Amniotic stem cell (primary cell): Measurements from ENCODE around the gene MBD3L4.
A peak's percentile ranks its signal among the peaks of the same experiment; 100 is the strongest.
"Not testable (repeated sequence)": the region's sequence is repeated elsewhere in the genome, so short reads cannot be mapped to it uniquely, and the experiment has no call there.

Experiments
- DNase-seq: peaks from one replicate; lab custom pipeline; 2025; lab: John Stamatoyannopoulos, UW

Gene MBD3L4

GRCh38 chr19:7040079-7040478 lies at the start of gene MBD3L4:
MBD3L4 (minus strand) TSS chr19:7040179; CDS start chr19:7040144, 35 bp downstream.
- DNase-seq = not testable (repeated sequence)

GRCh38 chr19:7088999-7089398 lies 49.0 kb upstream of the MBD3L4 start:
- DNase-seq = no peak

- no peak for DNase-seq
Observed at GRCh38 chr19:7083076-7083956, 43.3 kb upstream of the MBD3L4 start.

- DNase-seq = no peak
Observed at GRCh38 chr19:7078008-7078407, 38.0 kb upstream of the MBD3L4 start.

- no peak for DNase-seq
Observed at GRCh38 chr19:7076151-7076550, 36.2 kb upstream of the MBD3L4 start.

GRCh38 chr19:7074705-7075282 lies 34.8 kb upstream of the MBD3L4 start:
- DNase-seq = no peak

- no peak for DNase-seq
Observed at GRCh38 chr19:7072541-7072940, 32.6 kb upstream of the MBD3L4 start.

GRCh38 chr19:7069904-7070226 lies 29.9 kb upstream of the MBD3L4 start:
- DNase-seq = no peak

GRCh38 chr19:7069042-7069903 lies 29.3 kb upstream of the MBD3L4 start, which contains the start of gene ZNF557:
ZNF557 (plus strand) TSS chr19:7069703; CDS start chr19:7075075, 5,372 bp downstream.
- DNase-seq = peak; percentile 96

- DNase-seq = no peak
Observed at GRCh38 chr19:7068599-7068998, 28.6 kb upstream of the MBD3L4 start.

- no peak for DNase-seq
Observed at GRCh38 chr19:7067716-7068115, 27.7 kb upstream of the MBD3L4 start.

GRCh38 chr19:7067122-7067521 lies 27.1 kb upstream of the MBD3L4 start:
- DNase-seq = not testable (repeated sequence)

GRCh38 chr19:7063764-7064418 lies 23.9 kb upstream of the MBD3L4 start:
- no peak for DNase-seq

GRCh38 chr19:7063339-7063738 lies 23.4 kb upstream of the MBD3L4 start:
- DNase-seq = no peak

- not testable (repeated sequence) for DNase-seq
Observed at GRCh38 chr19:7059977-7060376, 20.0 kb upstream of the MBD3L4 start.

GRCh38 chr19:7058576-7058975 lies 18.6 kb upstream of the MBD3L4 start, which contains the start of gene MBD3L3:
MBD3L3 (minus strand) TSS chr19:7058676; CDS start chr19:7058605, 71 bp downstream.
- DNase-seq = not testable (repeated sequence)

- not testable (repeated sequence) for DNase-seq
Observed at GRCh38 chr19:7056371-7056770, 16.4 kb upstream of the MBD3L4 start.

- DNase-seq = not testable (repeated sequence)
Observed at GRCh38 chr19:7055679-7056078, 15.7 kb upstream of the MBD3L4 start.

- DNase-seq = not testable (repeated sequence)
Observed at GRCh38 chr19:7054635-7055368, 14.8 kb upstream of the MBD3L4 start.

GRCh38 chr19:7052896-7053295 lies 12.9 kb upstream of the MBD3L4 start:
- DNase-seq = not testable (repeated sequence)

- not testable (repeated sequence) for DNase-seq
Observed at GRCh38 chr19:7051421-7051820, 11.4 kb upstream of the MBD3L4 start.
